Activated naive CD8-positive, alpha-beta T cell treated with anti-CD3 and anti-CD28 coated beads, Interleukin-2, amount 50 U/mL, for 16 hours (primary cell): Measurements from ENCODE around the gene PI4KB.

ENCODE experiments used
- DNase-seq: peaks from one replicate; pipeline ENCODE4 v3.0.0-alpha.2; 2020; ENCODE audit warnings: low read depth, low spot score

The PI4KB gene

GRCh38 chr1:151311589-151312331 is 15.5 kb downstream of the PI4KB start:
- peak; percentile 74 for DNase-seq

DNA sequence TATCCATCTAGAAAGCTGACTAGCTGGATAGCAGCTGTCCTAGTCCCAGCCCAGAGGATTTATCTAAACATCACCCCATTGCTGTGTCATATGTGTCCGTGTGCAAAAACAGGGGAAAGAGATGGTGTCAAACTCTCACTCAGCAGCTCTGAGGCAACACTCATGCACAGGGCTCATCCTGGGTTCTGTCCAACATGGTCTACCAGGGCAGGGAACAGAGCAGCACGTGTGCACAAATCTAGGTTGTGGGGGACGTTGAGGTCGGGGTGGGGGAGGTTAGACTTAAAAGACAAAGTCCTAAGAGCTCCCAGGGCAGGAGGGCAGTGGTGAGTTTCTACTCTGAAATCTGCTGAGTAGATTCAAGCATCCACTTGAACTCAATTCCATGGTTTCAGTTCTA is 16.2 kb downstream of the PI4KB start:
- no peak for DNase-seq

- DNase-seq = no peak
These were observed 17.3 kb downstream of the PI4KB start for GRCh38 chr1:151309811-151310323.

- no peak for DNase-seq
These were observed 32.3 kb downstream of the PI4KB start for GRCh38 chr1:151294742-151295462.

DNA sequence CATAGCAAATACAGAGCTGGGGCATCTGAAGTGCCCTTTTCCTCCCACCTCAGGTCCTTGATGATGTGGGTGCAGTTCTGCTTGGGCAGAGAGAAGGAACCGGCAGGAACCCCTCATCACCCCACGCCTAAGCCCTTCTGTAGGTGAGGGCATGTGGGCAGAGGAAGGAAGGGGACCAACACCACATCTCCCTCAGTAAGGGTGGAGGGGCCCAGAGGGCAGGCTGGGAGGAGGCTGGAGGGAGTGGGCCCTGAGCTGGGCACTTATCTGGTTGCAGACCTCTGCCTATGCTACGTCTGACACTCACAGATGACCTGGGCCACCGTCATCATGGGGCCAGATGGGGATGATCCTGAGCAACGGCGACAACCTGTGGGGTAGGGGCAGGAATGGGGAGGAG is 34.1 kb downstream of the PI4KB start:
- no peak for DNase-seq

GRCh38 chr1:151292207-151293030 is 34.8 kb downstream of the PI4KB start:
- no peak for DNase-seq

GRCh38 chr1:151290709-151291303 is 36.4 kb downstream of the PI4KB start:
- no peak for DNase-seq

DNA sequence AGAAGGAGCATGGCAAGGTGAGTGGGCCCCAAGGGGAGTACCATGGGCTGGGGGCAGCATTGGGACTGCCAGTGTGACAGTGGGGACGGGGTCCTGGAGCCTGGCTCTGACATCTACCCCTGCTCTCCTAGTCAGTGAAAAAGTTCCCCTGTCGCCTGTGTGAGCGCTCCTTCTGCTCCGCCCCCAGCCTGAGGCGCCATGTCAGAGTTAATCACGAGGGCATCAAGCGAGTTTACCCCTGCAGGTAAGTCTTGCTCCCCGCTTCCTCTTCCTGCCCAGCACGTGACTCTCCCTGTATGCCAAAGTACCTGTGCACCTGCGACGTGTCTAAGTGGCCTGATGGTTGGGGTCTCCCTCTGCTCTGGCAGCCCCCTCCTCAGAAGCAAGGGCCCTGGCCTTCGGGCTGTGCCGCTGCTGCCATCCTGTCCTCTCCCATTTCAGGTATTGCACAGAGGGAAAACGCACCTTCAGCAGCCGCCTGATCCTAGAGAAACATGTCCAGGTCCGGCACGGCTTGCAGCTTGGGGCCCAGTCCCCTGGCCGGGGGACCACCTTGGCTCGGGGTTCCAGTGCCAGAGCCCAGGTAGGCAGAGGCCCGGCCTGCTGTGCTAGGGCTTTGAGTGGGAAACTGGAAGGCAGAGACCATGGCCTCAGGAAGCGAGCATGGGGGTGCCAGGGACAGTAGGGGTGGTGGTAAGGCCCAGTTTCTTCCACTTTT is 37.1 kb downstream of the PI4KB start:
- DNase-seq = no peak

DNA sequence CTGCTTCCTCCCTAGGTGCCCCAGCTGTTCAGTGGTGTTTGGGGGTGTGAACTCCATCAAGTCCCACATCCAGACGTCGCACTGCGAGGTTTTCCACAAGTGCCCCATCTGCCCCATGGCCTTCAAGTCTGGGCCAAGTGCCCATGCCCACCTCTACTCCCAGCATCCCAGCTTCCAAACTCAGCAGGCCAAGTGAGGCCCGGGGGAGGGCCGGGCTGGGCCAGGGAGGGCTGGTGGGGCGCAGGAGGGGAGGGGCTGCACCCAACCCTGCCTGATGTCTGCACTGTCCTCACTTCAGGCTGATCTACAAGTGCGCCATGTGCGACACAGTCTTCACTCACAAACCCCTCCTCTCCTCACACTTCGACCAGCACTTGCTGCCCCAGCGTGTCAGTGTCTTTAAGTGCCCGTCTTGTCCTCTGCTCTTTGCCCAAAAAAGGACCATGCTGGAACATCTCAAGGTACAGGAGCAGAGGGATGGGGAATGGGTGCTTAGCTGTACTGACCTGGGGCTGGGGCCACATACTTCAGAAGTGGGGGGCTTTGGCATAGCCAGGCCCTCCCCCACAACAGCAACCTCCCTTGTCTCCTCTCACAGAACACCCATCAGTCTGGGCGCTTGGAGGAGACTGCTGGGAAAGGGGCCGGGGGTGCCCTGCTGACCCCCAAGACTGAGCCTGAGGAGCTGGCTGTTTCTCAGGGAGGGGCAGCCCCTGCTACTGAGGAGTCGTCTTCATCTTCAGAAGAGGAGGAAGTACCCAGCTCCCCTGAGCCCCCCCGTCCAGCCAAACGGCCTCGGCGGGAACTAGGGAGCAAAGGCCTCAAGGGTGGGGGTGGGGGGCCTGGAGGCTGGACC is 37.9 kb downstream of the PI4KB start:
- no peak for DNase-seq

- no peak for DNase-seq
These were observed 38.7 kb downstream of the PI4KB start for GRCh38 chr1:151288502-151288901.

GRCh38 chr1:151287767-151288500 is 39.3 kb downstream of the PI4KB start:
- DNase-seq = no peak

GRCh38 chr1:151287341-151287699 is 39.9 kb downstream of the PI4KB start:
- no peak for DNase-seq

DNA sequence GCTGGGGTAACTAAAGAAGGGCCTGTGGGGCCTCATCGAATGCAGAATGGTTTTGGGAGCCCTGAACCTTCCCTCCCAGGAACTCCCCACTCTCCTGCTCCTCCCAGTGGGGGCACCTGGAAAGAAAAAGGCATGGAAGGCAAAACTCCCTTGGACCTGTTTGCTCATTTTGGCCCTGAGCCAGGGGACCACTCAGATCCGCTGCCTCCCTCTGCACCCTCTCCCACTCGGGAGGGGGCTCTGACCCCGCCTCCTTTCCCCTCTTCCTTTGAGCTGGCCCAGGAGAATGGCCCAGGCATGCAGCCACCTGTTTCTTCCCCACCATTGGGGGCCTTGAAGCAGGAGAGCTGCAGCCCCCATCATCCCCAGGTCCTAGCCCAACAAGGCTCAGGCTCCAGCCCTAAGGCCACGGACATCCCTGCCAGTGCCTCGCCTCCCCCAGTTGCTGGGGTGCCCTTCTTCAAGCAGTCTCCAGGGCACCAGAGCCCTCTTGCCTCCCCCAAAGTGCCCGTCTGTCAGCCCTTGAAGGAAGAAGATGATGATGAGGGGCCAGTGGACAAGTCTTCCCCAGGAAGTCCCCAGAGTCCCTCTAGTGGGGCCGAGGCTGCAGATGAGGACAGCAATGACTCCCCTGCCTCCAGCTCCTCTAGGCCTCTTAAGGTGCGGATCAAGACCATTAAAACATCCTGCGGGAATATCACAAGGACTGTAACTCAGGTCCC is 40.4 kb downstream of the PI4KB start:
- no peak for DNase-seq

DNA sequence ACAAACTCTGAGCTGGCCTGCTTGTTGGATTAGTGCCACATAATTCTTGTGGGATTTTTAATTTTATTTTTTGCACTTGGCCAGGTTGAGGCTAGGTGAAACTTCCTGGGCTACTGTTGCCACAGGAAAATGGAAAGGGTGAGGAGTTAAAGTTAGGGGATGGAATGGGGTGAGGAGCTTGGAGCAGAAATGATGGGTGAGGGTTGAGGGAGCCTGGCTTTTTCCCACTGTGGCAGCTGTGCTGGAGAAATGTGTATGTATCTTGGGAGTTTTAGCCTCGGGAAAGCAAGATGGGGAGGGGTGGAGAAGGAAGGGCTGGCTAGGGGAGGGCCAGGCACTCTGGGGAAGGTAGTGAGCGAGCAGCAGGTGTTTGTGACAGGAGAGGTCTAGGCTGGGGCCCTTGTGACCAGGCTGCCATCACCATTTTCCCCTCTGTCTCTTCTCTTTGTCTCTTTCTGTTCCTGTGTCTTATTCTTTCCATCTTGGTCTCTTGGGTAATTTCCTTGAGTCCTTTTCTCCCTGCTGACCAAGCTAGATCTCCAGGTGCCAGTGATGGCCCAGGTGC is 43.1 kb downstream of the PI4KB start:
- DNase-seq = no peak

DNA sequence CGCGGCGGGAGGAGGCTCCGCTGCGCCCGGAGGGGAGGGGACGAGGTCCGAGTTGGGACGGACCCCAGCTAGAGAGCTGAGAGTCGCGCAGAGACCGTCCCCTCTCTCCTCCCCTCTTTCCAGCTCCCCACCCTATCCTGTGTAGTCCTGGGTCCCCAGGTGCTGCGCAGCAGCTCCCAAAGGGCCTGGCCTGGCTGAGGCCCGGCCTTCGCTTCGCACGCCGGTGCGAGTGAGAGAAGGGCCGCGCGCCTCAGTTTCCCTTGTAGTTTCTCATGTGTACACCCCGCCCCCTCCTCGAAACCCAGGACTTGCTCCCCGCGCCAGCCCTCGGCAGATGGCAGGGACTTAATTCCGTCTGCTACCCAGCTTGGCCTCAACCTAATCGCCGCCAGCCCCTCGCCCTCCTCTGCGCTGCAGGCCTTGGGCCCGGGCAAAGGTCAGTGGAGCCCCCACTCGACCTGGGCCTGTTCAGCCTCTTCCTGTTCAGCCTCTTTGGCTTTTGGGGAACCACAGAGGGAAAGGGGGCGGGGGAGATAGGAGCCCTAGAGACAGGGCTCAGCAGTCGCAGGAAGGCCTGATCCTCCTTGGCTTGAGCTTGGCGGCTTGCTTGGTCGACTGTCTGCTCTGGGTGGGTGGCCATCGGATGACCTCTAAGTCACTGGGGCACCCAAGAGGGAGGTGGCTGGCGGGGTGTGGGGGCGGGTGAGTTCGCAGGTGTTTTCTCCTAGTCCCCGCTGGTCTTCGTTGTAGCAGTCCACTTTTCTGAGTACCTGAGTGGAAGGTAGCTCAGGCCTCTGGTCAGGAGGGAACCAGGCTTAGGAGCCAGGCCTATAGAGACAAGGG is 44.1 kb downstream of the PI4KB start:
- DNase-seq = no peak

DNA sequence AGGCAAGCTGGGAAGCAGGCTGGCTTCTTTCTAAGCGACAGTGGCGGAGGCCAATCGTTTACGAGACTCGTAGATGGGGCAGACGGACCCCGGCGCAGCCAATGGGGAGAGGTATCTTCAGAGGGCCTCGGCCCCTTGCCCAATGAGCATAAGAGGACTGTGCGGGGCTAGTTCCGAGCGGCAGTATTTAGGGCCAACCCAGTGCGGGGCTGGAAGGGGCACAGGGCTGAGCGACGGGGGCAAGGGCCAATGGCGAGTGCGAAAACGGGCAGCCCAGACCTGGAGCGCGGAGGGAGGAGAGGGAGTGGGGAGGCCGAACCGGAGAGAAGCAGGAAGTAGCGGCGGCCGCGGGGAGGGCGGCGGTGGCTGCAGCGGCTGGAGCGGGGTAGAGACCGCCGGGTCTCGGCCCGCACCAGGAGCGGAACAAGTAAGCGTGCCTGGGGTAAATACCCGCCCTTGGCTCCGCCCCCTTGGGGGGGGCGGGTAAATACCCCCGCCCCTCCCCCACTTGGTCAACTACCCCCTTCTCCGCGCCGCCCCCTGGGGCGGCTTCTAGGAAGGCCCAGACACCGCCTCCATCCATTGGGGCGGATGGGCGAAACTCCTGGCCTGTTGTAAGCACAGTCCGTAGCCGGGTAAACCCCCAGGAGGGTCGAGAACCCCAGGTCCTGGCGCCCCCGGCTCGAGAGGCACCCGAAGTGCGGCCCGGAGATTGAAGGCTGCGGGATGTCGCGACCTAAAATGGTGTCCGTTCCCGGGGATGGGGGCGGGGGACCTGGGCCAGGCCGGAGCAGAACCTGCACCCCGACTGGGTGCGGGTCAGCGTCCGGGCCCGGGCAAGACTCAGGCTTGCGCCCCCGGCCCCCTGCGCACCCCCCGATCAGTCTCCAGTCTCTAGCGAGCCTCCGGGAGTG is 45.0 kb downstream of the PI4KB start, which contains the start of gene ZNF687:
TSS of gene ZNF687 (plus strand) at position 331 of the 914 bp plus-strand sequence. CDS start 3,993 bp downstream, outside the sequence.
- DNase-seq = peak; percentile 97
